HepG2 (cell line): ENCODE results near the gene SLC35B4. TPM values are rescaled to one million over a fixed set of nuclear protein-coding genes. Genes with fewer than 3 reads are reported as not detected.

Source experiments
- HNF4A ChIP-seq: sonication (generic); formaldehyde crosslinking; IDR thresholded peaks from 2 replicates; pipeline ENCODE4 v1.4.0; 2020; ENCODE audit warnings: missing genetic modification reagents
- KLF12 ChIP-seq: sonication (generic); formaldehyde crosslinking; IDR thresholded peaks from 2 replicates; pipeline ENCODE4 v1.4.0; 2020; ENCODE audit warnings: missing genetic modification reagents, borderline replicate concordance
- ZBTB3 ChIP-seq: sonication (generic); formaldehyde crosslinking; IDR thresholded peaks from 2 replicates; pipeline ENCODE4 v1.4.0; 2020; ENCODE audit warnings: low read depth, mild to moderate bottlenecking, moderate library complexity, missing genetic modification reagents, borderline replicate concordance
- ZKSCAN5 ChIP-seq: sonication (generic); formaldehyde crosslinking; IDR thresholded peaks from 2 replicates; pipeline ENCODE4 v1.5.1; 2020; ENCODE audit warnings: mild to moderate bottlenecking, missing genetic modification reagents
- ZNF549 ChIP-seq: sonication (generic); formaldehyde crosslinking; IDR thresholded peaks from 2 replicates; pipeline ENCODE4 v1.5.0; 2020; ENCODE audit warnings: missing genetic modification reagents
- polyA plus RNA-seq, 8 experiments: library from polyadenylated mRNA; depleted of rRNA in 3 of 8; stranded (reverse) in 7 of 8; unstranded in 1 of 8; fragments of >200 nt; fragmentation: Illumina TruSeq in 4 of 8; extraction: Trizol in 4 of 8; gene quantifications; 2 replicates each; pipeline versions ENCODE4 v1.2.1 to v1.2.3, GENCODE V29; 2011 to 2016; ENCODE audit warnings: low read depth in 4 of 8, missing spikeins in 1 of 8, mixed read lengths in 1 of 8; ENCODE audit not compliant: insufficient read depth in 1 of 8
- total RNA-seq, 5 experiments: library from RNA; depleted of rRNA; stranded (reverse); fragments of >200 nt; fragmentation: Illumina TruSeq; extraction: Trizol; gene quantifications; 2 replicates each; pipeline ENCODE4 v1.2.3, GENCODE V29; 2016; ENCODE audit warnings: low read depth in 1 of 5
- TF ChIP-seq, protein P1 (sequence below): sonication (generic); formaldehyde crosslinking; IDR thresholded peaks from 2 replicates; pipeline ENCODE4 v1.4.0; 2020; ENCODE audit warnings: mild to moderate bottlenecking, missing genetic modification reagents
- TF ChIP-seq, protein P2 (sequence below): sonication (generic); formaldehyde crosslinking; IDR thresholded peaks from 2 replicates; pipeline ENCODE4 v1.4.0; 2020; ENCODE audit warnings: missing genetic modification reagents
- TF ChIP-seq, protein P3 (sequence below): sonication (generic); formaldehyde crosslinking; IDR thresholded peaks from 2 replicates; pipeline ENCODE4 v1.5.1; 2020; ENCODE audit warnings: missing genetic modification reagents, mild to moderate bottlenecking, borderline replicate concordance
- TF ChIP-seq, protein P4 (sequence below): sonication (generic); formaldehyde crosslinking; IDR thresholded peaks from 2 replicates; pipeline ENCODE4 v1.5.0; 2020; ENCODE audit warnings: mild to moderate bottlenecking, missing genetic modification reagents
- TF ChIP-seq, protein P5 (sequence below): sonication (generic); formaldehyde crosslinking; IDR thresholded peaks from 2 replicates; pipeline ENCODE4 v1.8.0; 2023; ENCODE audit warnings: mild to moderate bottlenecking, missing genetic modification reagents
- TF ChIP-seq, protein P6 (sequence below), 2 experiments: sonication (generic) in 1 of 2; formaldehyde crosslinking in 1 of 2; IDR thresholded peaks; 2 replicates each; pipeline versions ENCODE4 v1.5.1 to v1.6.1; 2011 to 2020; ENCODE audit warnings: borderline replicate concordance in 1 of 2, low read depth in 1 of 2, low read length in 1 of 2, mild to moderate bottlenecking in 1 of 2, missing genetic modification reagents in 1 of 2, moderate library complexity in 1 of 2

The SLC35B4 gene
- total and polyA plus RNA-seq, 2 of the 13 experiments (the other 11 are each of a cell fraction or from before 2014, with no cell fraction given), result 17.1 to 17.8 TPM

DNA sequence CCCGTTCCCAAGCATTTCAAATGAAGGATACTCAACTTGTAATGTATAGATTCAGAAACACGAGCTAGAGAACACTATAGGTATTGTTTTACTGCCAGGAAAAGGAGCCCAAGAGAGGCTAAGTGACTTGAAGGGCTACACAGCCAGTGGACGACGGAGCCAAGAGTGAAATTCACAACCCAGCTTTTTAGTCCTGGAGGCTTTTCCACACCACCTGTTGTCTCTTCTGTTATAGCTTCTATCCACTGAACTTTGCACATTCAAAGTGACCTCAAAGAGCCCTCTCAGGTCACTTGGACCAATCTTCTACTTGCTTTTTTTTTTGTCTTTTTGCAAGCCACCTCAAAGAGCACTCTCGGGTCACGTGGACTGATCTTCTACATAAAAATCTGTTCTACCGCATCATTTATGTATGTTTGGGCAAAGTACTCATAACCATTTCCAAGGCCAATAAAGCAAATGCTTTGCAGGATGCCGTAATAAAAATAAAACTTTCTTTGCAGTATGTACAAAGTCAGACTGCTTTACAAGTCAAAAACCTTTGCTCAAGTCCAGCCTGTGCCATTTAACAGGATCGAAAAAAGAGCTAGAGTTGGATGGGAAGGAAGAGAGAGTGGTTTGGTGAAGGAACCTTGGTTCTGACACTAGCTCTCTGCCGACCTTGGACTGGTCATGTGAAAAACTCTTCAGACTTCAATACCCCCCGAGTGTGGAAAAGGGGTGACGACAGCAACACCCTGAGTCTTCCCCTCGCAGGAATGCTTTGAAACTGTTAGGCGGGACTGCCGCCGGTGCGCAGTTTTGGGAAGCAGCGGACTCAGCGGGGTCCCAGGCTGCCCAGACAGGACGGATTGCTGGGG, 821 bp downstream of the SLC35B4 start (continued):
- TF ChIP-seq, protein P1, sequence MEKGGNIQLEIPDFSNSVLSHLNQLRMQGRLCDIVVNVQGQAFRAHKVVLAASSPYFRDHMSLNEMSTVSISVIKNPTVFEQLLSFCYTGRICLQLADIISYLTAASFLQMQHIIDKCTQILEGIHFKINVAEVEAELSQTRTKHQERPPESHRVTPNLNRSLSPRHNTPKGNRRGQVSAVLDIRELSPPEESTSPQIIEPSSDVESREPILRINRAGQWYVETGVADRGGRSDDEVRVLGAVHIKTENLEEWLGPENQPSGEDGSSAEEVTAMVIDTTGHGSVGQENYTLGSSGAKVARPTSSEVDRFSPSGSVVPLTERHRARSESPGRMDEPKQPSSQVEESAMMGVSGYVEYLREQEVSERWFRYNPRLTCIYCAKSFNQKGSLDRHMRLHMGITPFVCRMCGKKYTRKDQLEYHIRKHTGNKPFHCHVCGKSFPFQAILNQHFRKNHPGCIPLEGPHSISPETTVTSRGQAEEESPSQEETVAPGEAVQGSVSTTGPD (CRISPR knock-in tag), result 0 out of 2 replicates have a peak, but pooled peaks have one; percentile 30
- TF ChIP-seq ZNF549, result no peak
- no peak for TF ChIP-seq ZKSCAN5 (CRISPR knock-in tag)
- peak; percentile 40; the same call in 1 of the 2 replicates for TF ChIP-seq HNF4A (CRISPR knock-in tag)
- no peak for TF ChIP-seq KLF12 (CRISPR knock-in tag)
- TF ChIP-seq, protein P2, sequence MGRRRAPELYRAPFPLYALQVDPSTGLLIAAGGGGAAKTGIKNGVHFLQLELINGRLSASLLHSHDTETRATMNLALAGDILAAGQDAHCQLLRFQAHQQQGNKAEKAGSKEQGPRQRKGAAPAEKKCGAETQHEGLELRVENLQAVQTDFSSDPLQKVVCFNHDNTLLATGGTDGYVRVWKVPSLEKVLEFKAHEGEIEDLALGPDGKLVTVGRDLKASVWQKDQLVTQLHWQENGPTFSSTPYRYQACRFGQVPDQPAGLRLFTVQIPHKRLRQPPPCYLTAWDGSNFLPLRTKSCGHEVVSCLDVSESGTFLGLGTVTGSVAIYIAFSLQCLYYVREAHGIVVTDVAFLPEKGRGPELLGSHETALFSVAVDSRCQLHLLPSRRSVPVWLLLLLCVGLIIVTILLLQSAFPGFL, result no peak
- TF ChIP-seq, protein P3, sequence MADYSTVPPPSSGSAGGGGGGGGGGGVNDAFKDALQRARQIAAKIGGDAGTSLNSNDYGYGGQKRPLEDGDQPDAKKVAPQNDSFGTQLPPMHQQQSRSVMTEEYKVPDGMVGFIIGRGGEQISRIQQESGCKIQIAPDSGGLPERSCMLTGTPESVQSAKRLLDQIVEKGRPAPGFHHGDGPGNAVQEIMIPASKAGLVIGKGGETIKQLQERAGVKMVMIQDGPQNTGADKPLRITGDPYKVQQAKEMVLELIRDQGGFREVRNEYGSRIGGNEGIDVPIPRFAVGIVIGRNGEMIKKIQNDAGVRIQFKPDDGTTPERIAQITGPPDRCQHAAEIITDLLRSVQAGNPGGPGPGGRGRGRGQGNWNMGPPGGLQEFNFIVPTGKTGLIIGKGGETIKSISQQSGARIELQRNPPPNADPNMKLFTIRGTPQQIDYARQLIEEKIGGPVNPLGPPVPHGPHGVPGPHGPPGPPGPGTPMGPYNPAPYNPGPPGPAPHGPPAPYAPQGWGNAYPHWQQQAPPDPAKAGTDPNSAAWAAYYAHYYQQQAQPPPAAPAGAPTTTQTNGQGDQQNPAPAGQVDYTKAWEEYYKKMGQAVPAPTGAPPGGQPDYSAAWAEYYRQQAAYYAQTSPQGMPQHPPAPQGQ (CRISPR knock-in tag), result no peak
- TF ChIP-seq ZBTB3 (CRISPR knock-in tag), result 0 out of 2 replicates have a peak, but pooled peaks have one; percentile 24
- TF ChIP-seq, protein P4, sequence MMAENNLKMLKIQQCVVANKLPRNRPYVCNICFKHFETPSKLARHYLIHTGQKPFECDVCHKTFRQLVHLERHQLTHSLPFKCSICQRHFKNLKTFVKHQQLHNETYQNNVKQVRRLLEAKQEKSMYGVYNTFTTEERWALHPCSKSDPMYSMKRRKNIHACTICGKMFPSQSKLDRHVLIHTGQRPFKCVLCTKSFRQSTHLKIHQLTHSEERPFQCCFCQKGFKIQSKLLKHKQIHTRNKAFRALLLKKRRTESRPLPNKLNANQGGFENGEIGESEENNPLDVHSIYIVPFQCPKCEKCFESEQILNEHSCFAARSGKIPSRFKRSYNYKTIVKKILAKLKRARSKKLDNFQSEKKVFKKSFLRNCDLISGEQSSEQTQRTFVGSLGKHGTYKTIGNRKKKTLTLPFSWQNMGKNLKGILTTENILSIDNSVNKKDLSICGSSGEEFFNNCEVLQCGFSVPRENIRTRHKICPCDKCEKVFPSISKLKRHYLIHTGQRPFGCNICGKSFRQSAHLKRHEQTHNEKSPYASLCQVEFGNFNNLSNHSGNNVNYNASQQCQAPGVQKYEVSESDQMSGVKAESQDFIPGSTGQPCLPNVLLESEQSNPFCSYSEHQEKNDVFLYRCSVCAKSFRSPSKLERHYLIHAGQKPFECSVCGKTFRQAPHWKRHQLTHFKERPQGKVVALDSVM, result no peak
- TF ChIP-seq, protein P5, sequence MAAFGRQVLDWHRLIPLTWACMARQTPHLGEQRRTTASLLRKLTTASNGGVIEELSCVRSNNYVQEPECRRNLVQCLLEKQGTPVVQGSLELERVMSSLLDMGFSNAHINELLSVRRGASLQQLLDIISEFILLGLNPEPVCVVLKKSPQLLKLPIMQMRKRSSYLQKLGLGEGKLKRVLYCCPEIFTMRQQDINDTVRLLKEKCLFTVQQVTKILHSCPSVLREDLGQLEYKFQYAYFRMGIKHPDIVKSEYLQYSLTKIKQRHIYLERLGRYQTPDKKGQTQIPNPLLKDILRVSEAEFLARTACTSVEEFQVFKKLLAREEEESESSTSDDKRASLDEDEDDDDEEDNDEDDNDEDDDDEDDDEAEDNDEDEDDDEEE, result peak; percentile 42; the same call in 1 of the 2 replicates
- TF ChIP-seq, protein P6, sequence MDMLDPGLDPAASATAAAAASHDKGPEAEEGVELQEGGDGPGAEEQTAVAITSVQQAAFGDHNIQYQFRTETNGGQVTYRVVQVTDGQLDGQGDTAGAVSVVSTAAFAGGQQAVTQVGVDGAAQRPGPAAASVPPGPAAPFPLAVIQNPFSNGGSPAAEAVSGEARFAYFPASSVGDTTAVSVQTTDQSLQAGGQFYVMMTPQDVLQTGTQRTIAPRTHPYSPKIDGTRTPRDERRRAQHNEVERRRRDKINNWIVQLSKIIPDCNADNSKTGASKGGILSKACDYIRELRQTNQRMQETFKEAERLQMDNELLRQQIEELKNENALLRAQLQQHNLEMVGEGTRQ (IDR thresholded peaks at IDR 0.05; ENCODE audit: low read depth, low read length), result no peak
- TF ChIP-seq, protein P6 (CRISPR knock-in tag; IDR thresholded peaks at IDR 0.05; ENCODE audit: borderline replicate concordance), result peak; percentile 41; the same call in 1 of the 2 replicates
